ENCODE measurements around the gene CAV2. TPM values are rescaled to one million over a fixed set of nuclear protein-coding genes. Genes with fewer than 3 reads are reported as not detected.

The CAV2 gene
- total and polyA plus RNA-seq, 2 of the 8 experiments (the other 6 are each of a cell fraction or from before 2014, with no cell fraction given), result 2.8 to 4.7 TPM

DNA sequence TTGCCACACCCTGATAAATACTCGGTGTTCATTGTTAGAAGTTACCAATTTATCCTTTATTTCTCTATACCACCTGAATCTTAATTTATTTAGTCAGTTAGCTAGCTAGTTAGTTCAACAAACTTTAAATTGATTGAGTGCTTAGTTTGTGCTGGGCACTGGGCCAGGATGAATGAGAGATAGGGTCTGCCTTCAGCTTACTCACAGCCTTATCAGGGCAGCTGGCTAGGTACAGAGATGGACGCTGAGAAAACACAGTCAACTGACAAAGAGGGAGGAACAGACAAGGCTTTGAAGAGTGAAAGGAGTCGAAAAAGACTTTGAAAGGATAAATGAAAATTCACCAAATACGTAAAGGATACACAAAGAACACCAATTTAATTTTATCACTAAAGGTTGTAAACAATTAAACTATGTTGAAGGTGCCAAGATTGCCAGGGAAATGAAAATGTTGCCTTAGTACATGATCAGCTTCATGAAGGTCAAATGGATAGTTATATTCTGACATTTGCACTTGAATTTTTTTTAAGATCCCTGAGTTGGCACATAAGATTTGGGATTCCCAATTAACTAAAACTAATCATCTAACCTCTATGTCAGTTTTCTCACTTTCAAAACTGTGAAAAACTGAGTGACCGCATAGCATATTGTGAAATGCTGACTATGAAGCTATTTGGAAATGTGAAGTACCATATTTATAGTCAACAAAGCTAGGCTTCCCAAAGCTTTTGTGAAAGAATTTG lies 2.1 kb downstream of the CAV2 start (continued):
- TF ChIP-seq SP1 (IDR thresholded peaks at IDR 0.05; ENCODE audit: low read depth, low read length) (no peak), SRF (IDR thresholded peaks at IDR 0.05; ENCODE audit: low read depth, low read length) (no peak), SIRT6 (IDR thresholded peaks at IDR 0.05; ENCODE audit: low read length) (no peak), GTF2F1 (IDR thresholded peaks at IDR 0.05; ENCODE audit: borderline replicate concordance, low read depth, low read length) (no peak), MAFK (IDR thresholded peaks at IDR 0.05; ENCODE audit: low read depth, low read length) (no peak), BACH1 (IDR thresholded peaks at IDR 0.05; ENCODE audit: low read length) (no peak), CBX5 (IDR thresholded peaks at IDR 0.05; ENCODE audit: low read depth, low read length) (no peak), JUN (IDR thresholded peaks at IDR 0.05; ENCODE audit: low read depth, low read length) (no peak)
